NCI-H69 (cell line): Measurements from ENCODE around the gene ADCY1.

Experiments used
- DNase-seq: peaks from one replicate; lab custom pipeline; 2025; lab: John Stamatoyannopoulos, UW

ADCY1 gene

DNA sequence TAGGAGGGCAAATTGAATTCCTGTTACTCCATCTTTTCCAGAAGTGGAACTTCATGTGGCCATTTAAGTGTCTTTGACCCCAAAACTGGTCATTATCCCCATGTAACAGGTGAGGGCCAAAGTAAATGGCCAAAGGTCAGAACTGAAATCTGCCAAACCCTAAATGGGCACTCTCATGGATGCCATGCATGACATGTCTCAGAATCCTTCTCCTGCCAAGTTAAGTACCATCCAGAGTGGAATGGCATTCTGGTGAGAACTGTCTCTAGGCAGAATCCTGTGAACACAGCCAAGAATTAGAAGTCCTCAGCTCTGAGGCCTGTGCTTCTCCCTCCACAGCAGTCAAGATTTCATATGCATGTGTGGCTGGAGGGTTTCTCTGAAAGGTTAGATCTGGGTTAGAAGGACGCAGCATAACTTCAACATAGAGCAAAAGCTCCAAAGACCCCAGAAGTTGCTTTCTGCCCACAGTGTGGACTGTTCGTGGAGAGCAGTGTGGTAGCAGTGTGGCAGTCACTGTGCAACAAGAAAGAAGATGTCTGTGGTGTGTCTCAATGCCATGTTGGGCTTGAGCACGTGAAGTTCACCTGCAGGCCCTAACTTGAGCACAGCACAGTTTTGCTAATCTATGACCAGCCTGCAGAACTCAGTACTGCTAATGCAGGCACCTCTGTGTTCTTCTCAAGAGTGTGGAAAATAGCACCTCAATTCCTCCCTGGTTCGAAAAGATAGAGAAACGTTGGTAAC, 121.3 kb downstream of the ADCY1 start:
- no peak for DNase-seq

- DNase-seq = no peak
Measured at GRCh38 chr7:45696476-45696875, 122.3 kb downstream of the ADCY1 start.

DNA sequence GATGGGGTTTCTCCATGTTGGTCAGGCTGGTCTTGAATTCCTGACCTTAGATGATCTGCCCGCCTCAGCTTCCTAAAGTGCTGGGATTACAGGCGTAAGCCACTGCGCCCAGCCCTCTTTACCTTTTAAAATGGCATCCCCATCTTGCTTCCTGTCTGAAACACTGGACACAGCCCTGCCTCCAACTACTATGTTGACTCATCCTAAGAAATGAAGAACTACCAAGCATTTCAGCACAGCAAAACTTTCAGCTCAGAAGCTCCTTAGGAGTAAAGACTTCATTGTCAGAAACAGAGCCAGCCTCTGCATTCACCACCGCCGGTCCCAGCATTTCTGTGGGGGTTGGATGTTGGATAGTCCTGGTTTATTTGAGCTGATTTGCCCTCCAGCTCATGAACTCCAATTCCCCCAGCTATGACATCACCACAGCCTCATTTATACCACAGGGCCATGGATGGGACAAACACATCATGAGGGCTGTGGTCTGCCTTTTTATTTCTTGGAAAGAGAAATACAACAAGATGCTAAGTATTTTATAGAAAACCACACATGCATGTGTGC, 123.5 kb downstream of the ADCY1 start:
- DNase-seq = no peak

DNA sequence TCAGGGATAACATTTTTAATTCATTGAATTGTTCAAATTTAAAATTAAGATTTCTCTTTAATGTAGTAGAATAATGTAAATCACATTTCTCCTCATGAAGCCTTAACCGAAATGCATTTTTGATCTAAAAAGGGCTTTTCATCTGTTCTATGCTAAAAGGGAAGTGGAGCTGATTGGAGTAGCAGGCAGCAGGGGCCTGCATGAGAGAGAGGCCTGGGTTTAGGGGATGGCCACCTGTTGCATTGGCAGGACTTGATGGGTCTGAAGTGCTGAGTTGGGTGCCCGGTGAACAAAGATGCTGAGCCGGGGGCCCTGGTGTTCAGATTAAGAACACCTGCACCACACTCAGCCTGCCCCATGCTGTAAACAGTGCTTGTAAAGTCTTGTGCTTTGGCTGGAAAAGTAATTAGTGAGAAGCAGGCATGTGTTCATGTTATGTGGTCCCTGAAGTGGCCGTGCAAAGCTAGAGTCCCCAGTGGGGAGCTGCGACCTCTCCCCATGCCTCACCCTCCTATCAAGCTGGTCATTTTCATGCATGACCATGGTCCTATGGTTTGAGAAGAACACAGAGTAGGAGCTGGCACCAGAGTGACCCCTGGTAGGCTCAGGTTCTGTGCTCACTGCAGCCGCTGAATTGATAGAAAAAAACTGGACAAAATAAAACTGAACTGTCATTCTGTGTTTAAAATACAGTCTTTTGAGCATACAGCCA, 124.3 kb downstream of the ADCY1 start:
- no peak for DNase-seq

- DNase-seq = no peak
Measured at GRCh38 chr7:45699015-45699309, 124.8 kb downstream of the ADCY1 start.

GRCh38 chr7:45699726-45700390, 125.7 kb downstream of the ADCY1 start:
- DNase-seq = no peak

DNA sequence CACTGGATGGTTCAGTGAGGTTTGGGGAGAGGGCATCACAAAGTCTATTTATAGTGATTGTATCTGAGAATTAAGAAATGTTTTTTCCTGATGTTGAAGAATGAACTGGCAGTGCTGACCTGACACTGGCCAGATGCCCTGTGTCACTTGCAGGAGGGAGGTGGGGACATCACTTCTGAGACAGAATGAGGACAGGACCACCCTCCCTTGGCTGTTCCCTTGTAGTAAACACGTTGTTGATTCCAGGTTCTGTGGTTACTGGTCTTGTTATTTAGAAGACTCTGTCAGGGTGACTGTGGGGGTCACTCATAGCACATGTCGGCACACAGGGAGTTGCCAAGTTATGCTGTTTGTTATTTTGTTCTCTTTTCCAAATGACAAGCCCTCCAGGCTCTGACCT, 126.4 kb downstream of the ADCY1 start:
- DNase-seq = no peak

DNA sequence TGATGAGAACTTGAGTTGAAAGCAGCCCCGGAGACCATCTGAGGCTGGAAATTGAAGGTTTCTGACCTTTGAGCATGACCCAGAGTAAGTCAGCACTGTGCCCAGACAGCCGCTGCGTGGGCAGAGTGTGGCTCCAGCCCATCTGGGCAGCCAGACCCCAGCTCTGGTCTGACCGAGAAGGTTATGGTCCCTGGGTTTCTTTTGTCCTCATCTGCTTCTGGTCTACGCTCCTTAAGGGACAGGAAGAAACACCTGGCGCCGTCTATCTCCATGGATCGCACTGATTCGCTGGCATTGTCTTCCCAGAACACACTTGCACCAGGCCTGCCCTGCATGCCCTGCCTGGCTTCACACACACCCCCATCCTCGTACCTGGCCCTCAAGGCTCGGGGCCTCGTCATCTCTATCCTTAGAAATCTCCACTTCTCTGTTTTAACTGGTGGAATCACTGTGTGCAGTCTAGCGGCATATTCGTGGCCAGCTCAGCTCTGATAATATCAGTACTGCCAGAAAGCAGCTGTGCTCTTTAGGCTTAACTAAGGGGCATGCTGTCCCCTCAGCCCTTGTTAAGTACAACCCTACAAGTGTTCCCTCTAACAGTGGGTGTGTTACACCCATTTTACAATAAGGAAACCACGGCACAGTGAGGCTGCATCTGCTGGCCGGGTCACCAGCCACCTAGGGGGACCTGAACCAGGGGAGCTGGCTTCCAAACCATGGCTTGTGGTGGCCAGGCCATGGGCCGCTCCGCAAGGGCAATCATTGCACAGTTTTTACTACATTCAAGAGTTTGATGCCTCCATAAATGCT, 127.7 kb downstream of the ADCY1 start:
- no peak for DNase-seq

DNA sequence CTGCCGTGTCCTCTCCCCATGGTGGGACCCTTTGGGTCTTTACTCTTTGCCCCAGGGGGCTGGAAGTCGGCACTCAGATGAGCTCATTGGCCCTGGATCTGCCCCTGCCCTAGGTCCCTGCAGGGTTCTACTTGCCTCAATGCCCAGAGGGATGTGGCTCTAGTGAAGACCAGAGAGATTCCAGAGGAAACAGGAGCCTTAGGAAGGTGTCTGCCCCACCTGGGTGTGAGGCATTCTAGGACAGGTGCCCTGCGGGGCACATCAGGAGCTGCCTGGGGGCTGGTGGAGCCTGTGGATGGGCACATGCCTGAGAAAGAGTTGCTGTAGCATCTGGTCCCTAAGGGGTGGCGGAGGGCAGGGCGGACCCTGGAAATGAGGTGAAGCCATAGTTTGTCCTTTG, 128.6 kb downstream of the ADCY1 start:
- no peak for DNase-seq

DNA sequence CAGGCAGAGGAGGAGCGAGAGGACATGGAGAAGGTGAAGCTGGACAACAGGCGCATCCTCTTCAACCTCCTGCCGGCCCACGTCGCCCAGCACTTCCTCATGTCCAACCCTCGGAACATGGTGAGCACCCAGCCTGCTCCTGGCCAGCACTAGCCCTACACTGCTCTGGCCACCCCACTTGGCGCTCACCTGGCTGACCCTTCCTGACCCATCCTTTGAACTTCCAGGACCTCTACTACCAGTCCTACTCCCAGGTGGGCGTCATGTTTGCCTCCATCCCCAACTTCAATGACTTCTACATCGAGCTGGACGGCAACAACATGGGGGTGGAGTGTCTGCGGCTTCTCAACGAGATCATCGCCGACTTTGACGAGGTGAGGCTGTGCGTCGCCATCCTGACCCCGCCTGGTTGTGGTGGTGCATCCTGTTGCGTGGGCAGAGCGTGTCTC, 129.2 kb downstream of the ADCY1 start:
- no peak for DNase-seq

DNA sequence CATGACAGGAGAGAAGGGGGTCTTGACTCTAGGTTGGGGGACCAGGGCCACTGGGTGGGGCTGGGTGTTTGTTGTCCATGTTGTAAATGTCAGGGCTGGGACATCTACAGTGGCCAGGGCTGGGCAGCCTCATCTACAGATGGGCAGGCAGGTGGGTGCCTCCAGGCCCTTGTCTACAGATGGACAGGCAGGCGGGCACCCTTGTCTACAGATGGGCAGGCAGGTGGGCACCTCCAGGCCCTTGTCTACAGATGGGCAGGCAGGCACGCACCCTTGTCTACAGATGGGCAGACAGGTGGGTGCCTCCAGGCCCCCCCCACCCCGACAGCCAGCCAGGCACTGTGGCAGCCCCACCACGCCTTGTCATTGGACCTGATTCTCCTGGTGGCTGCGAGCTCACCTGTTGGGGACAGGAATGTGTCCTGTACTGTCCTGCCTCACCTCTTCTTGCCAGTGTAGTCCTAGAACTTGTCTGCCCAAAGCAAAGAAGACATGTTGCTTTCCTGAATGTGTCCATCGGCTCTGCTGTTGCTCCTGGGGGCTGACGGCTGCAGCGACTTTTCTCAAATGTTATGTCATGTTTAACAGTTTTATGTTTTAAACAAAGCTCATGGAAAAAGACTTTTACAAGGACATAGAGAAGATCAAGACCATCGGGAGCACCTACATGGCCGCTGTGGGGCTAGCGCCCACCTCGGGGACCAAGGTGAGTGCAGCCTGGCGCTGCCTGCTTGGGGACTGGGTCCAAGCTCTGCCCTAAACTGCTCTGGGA, 129.9 kb downstream of the ADCY1 start:
- DNase-seq = no peak

DNA sequence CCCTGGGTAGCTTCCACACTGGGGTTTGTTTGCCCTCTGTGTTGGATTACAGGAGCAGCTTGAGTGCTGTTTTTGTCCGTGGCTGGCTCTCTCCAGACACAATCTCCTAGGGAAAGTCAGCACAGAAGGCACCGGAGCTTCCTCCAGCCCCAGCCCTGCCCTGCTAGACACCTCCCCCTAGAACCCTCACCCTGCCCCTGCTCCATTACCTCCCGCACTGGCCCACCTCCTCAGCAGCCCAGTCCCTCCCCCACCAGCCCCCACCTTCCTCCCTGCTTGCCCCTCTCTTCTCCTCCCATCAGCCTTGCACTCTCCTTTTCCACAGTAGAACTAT, 130.5 kb downstream of the ADCY1 start:
- no peak for DNase-seq

DNA sequence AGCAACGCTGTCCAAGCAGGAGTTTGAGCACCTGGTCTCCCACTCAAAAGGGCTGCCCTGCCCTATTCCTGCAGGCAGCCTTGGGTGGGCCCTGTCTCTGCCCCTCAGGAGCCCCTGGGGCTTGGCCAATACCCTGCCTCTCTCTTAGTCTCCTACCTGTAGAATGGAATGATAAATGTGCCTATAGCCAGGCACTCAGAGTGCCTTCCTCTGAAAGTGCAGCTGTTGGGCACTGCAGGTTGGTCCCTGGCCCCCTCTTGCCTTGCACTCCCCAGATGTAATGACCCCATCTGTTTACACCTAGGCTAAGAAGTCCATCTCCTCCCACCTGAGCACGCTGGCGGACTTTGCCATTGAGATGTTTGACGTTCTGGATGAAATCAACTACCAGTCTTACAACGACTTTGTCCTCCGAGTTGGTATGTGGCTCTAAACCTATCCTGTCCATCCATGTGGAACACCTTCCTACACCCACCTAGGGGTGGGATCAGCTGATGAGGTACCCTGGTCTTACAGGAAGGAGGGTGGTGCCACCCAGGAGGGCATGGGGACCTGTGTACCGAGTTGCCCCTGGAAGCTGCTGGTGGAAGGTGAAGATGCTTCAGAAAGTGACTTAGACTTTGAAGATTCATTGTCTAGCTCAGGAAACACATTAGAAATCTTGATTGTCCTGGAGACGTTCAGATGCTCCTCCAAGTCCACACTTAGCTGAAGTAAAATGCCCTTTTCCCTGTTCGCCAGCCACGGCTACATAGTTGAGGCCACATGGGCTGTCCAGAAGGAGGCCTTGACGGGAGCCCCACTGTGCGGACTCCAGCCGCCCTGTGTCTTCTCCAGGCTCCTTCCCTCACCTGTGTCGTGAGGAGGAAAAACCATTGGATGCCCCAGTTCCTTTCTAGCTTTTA, 134.1 kb downstream of the ADCY1 start:
- DNase-seq = no peak

DNA sequence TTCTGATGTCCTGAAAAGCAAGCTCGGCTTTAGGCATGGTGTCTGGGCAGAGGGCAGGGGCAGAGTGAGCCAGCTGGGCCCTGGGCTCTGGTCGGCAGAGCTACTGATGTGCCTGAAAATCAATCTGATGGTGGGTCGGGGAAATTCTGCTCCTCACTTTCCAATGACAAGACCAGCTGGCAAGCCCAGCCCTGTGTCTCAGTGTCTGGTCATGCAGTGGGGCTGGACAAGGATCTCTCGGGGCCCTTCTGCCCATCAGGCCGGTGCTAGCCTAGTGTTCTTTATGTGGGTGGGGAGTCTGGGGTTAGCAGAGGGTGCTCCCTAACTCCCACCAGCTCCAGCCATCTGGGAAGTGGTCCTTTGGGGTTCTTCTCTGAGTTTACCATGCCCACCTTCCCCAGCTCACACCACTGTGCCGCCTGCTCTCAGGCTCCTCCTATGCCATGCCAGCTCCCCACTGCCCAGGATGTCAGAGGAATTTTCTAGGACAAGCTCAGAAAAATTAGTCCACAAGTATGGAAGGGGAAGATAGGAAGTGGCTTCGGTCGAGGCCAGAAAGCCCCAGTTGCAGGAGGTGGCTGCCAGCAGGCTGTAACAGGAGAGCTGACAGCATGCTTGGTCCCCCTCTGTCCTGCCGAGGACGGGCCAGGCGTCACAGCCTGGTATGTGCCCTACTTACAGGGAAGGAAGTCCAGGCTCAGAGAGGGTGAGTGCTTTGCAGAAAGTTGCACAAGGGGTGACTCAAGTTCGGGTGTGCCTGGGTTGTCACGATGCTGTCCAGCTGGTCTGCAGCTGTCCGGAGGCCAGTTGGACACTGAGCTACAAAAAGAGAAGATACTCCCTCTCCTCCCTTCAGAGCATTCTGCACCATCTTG, 135.2 kb downstream of the ADCY1 start:
- no peak for DNase-seq

- DNase-seq = no peak
Measured at GRCh38 chr7:45710271-45711160, 136.3 kb downstream of the ADCY1 start.

DNA sequence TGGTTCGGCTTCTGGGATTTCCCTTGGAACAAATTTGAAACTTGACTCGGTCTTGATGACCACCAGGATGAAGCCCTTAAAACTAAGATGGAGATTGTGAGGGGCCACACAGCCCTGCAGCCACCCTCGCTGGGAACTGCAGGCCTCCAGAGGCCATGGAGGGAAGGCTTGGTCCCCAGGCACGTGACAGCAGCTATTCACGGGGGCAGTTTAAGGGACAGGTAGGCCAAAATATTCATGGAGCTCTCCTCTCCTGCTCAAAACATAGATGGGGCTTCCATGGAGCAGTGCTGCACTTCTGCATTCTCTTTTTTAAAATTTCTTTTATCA, 137.0 kb downstream of the ADCY1 start:
- DNase-seq = no peak

GRCh38 chr7:45712057-45712689, 138.0 kb downstream of the ADCY1 start:
- DNase-seq = no peak
